Measurements from ENCODE around the gene RETREG3.
A peak's percentile ranks its signal among the peaks of the same experiment; 100 is the strongest.

GRCh38 chr17:42586514-42587230 lies 22.5 kb downstream of the RETREG3 start:
- TF ChIP-seq, protein P1, sequence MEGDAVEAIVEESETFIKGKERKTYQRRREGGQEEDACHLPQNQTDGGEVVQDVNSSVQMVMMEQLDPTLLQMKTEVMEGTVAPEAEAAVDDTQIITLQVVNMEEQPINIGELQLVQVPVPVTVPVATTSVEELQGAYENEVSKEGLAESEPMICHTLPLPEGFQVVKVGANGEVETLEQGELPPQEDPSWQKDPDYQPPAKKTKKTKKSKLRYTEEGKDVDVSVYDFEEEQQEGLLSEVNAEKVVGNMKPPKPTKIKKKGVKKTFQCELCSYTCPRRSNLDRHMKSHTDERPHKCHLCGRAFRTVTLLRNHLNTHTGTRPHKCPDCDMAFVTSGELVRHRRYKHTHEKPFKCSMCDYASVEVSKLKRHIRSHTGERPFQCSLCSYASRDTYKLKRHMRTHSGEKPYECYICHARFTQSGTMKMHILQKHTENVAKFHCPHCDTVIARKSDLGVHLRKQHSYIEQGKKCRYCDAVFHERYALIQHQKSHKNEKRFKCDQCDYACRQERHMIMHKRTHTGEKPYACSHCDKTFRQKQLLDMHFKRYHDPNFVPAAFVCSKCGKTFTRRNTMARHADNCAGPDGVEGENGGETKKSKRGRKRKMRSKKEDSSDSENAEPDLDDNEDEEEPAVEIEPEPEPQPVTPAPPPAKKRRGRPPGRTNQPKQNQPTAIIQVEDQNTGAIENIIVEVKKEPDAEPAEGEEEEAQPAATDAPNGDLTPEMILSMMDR (IDR thresholded peaks at IDR 0.05) = no peak
- TF ChIP-seq POLR2AphosphoS5 (IDR thresholded peaks at IDR 0.05) (peak in 1 of 3 donors; percentile 38), POLR2A (IDR thresholded peaks at IDR 0.05) (no peak), EP300 (IDR thresholded peaks at IDR 0.05) (no peak)

Data from suprapubic skin (tissue), 4 donors.